GM23248 (cell line): ENCODE measurements around the gene YWHAQ.
"Not testable (repeated sequence)": the region's sequence is repeated elsewhere in the genome, so short reads cannot be mapped to it uniquely, and the experiment has no call there.

Experiments
- EZH2 ChIP-seq: fragments of 200-600 bp; sonication (generic); IDR thresholded peaks from 2 replicates; pipeline ENCODE4 v1.6.1; 2018; ENCODE audit warnings: antibody characterized with exemption, mild to moderate bottlenecking; ENCODE audit not compliant: insufficient read depth, poor library complexity, severe bottlenecking
- EZH2phosphoT487 ChIP-seq: fragments of 200-600 bp; sonication (generic); IDR thresholded peaks from 2 replicates; pipeline ENCODE4 v1.6.1; 2018; ENCODE audit warnings: antibody characterized with exemption, moderate library complexity, mild to moderate bottlenecking, low read depth; ENCODE audit not compliant: insufficient read depth

GRCh38 chr2:9621655-9622054, 9.1 kb downstream of the YWHAQ start:
- TF ChIP-seq EZH2, EZH2phosphoT487: not testable (repeated sequence)
